ENCODE results near the gene PNMA5.
"Not testable (repeated sequence)": the region's sequence is repeated elsewhere in the genome, so short reads cannot be mapped to it uniquely, and the experiment has no call there.

Gene PNMA5

GRCh38 chrX:152989292-152989658, 4.6 kb downstream of the PNMA5 start:
- H3K27me3 ChIP-seq (ENCODE audit: insufficient read depth, low read length): no peaks in the 10 kb centered on the region; the same call in 1 of the 2 replicates
- no peak overlapping the region for H3K9ac ChIP-seq (ENCODE audit: low read length)
- no peak overlapping the region for H3K27ac ChIP-seq (ENCODE audit: low read depth, low read length, poor library complexity, severe bottlenecking)
- H3K4me2 ChIP-seq (ENCODE audit: low read length): no peak overlapping the region
- TF ChIP-seq CTCF (IDR thresholded peaks at IDR 0.05; ENCODE audit: low read length) (no peak), EZH2 (IDR thresholded peaks at IDR 0.05; ENCODE audit: borderline replicate concordance, low read length) (no peak)
- no peaks in the 10 kb centered on the region for H3K36me3 ChIP-seq (ENCODE audit: insufficient read depth, low read length)
- no peak overlapping the region for H2AFZ ChIP-seq (ENCODE audit: low read length)
- H3K9me3 ChIP-seq (ENCODE audit: low read length): no peaks in the 10 kb centered on the region
- peaks cover 6% of the 10 kb centered on the region for H3K4me1 ChIP-seq (ENCODE audit: insufficient read depth, low read length, severe bottlenecking)
- H3K79me2 ChIP-seq (ENCODE audit: insufficient read depth, low read length): no peaks in the 10 kb centered on the region
- H4K20me1 ChIP-seq (ENCODE audit: insufficient read depth, low read length): no peaks in the 10 kb centered on the region
- H3K9me2 ChIP-seq (ENCODE audit: low read depth, low read length): no peaks in the 10 kb centered on the region
- no peak overlapping the region for H3K4me3 ChIP-seq (ENCODE audit: low read depth, low read length, poor library complexity, severe bottlenecking)
- H3F3A ChIP-seq (ENCODE audit: insufficient read depth, low read length): no peaks in the 10 kb centered on the region

- H3K27ac ChIP-seq (ENCODE audit: low read depth, low read length, poor library complexity, severe bottlenecking): no peak overlapping the region
- H3K9ac ChIP-seq (ENCODE audit: low read length): no peak overlapping the region
- peaks cover 6% of the 10 kb centered on the region for H3K4me1 ChIP-seq (ENCODE audit: insufficient read depth, low read length, severe bottlenecking)
- H2AFZ ChIP-seq (ENCODE audit: low read length): no peak overlapping the region
- no peaks in the 10 kb centered on the region for H3K36me3 ChIP-seq (ENCODE audit: insufficient read depth, low read length)
- H3K4me3 ChIP-seq (ENCODE audit: low read depth, low read length, poor library complexity, severe bottlenecking): no peak overlapping the region
- H3K27me3 ChIP-seq (ENCODE audit: insufficient read depth, low read length): no peaks in the 10 kb centered on the region; the same call in 1 of the 2 replicates
- H3K4me2 ChIP-seq (ENCODE audit: low read length): no peak overlapping the region
- H3K79me2 ChIP-seq (ENCODE audit: insufficient read depth, low read length): no peaks in the 10 kb centered on the region
- no peaks in the 10 kb centered on the region for H3K9me2 ChIP-seq (ENCODE audit: low read depth, low read length)
- H4K20me1 ChIP-seq (ENCODE audit: insufficient read depth, low read length): no peaks in the 10 kb centered on the region
- TF ChIP-seq CTCF (IDR thresholded peaks at IDR 0.05; ENCODE audit: low read length) (no peak), EZH2 (IDR thresholded peaks at IDR 0.05; ENCODE audit: borderline replicate concordance, low read length) (no peak)
- H3K9me3 ChIP-seq (ENCODE audit: low read length): no peaks in the 10 kb centered on the region
- H3F3A ChIP-seq (ENCODE audit: insufficient read depth, low read length): no peaks in the 10 kb centered on the region
Observed at GRCh38 chrX:152988536-152989291, 5.2 kb downstream of the PNMA5 start.

GRCh38 chrX:152987801-152988200, 6.1 kb downstream of the PNMA5 start:
- Histone ChIP-seq H4K20me1 (ENCODE audit: insufficient read depth, low read length) (no peaks in the 10 kb centered on the region), H3K79me2 (ENCODE audit: insufficient read depth, low read length) (no peaks in the 10 kb centered on the region), H3F3A (ENCODE audit: insufficient read depth, low read length) (no peaks in the 10 kb centered on the region), H3K36me3 (ENCODE audit: insufficient read depth, low read length) (no peaks in the 10 kb centered on the region), H3K9me2 (ENCODE audit: low read depth, low read length) (no peaks in the 10 kb centered on the region), H3K27ac (ENCODE audit: low read depth, low read length, poor library complexity, severe bottlenecking) (no peak overlapping the region), H3K9me3 (ENCODE audit: low read length) (no peaks in the 10 kb centered on the region), H3K4me1 (ENCODE audit: insufficient read depth, low read length, severe bottlenecking) (peaks cover 6% of the 10 kb centered on the region), H2AFZ (ENCODE audit: low read length) (no peak overlapping the region), H3K4me3 (ENCODE audit: low read depth, low read length, poor library complexity, severe bottlenecking) (no peak overlapping the region), H3K9ac (ENCODE audit: low read length) (no peak overlapping the region), H3K27me3 (ENCODE audit: insufficient read depth, low read length) (no peaks in the 10 kb centered on the region; the same call in 1 of the 2 replicates), H3K4me2 (ENCODE audit: low read length) (no peak overlapping the region)
- no peak for TF ChIP-seq EZH2 (IDR thresholded peaks at IDR 0.05; ENCODE audit: borderline replicate concordance, low read length)
- no peak for TF ChIP-seq CTCF (IDR thresholded peaks at IDR 0.05; ENCODE audit: low read length)

GRCh38 chrX:152987156-152987555, 6.8 kb downstream of the PNMA5 start:
- not testable (repeated sequence) for H3K9me3 ChIP-seq (ENCODE audit: low read length); H3K79me2 ChIP-seq (ENCODE audit: insufficient read depth, low read length); H3K27me3 ChIP-seq (ENCODE audit: insufficient read depth, low read length); H3K4me2 ChIP-seq (ENCODE audit: low read length); H3F3A ChIP-seq (ENCODE audit: insufficient read depth, low read length); H3K4me1 ChIP-seq (ENCODE audit: insufficient read depth, low read length, severe bottlenecking); H3K9ac ChIP-seq (ENCODE audit: low read length); H3K27ac ChIP-seq (ENCODE audit: low read depth, low read length, poor library complexity, severe bottlenecking); H3K4me3 ChIP-seq (ENCODE audit: low read depth, low read length, poor library complexity, severe bottlenecking); H3K9me2 ChIP-seq (ENCODE audit: low read depth, low read length); H2AFZ ChIP-seq (ENCODE audit: low read length); H4K20me1 ChIP-seq (ENCODE audit: insufficient read depth, low read length); H3K36me3 ChIP-seq (ENCODE audit: insufficient read depth, low read length)

- H4K20me1 ChIP-seq (ENCODE audit: insufficient read depth, low read length); H3F3A ChIP-seq (ENCODE audit: insufficient read depth, low read length); H3K9ac ChIP-seq (ENCODE audit: low read length); H3K27me3 ChIP-seq (ENCODE audit: insufficient read depth, low read length); H3K79me2 ChIP-seq (ENCODE audit: insufficient read depth, low read length); H3K27ac ChIP-seq (ENCODE audit: low read depth, low read length, poor library complexity, severe bottlenecking); H3K9me2 ChIP-seq (ENCODE audit: low read depth, low read length); H3K4me3 ChIP-seq (ENCODE audit: low read depth, low read length, poor library complexity, severe bottlenecking); H3K4me1 ChIP-seq (ENCODE audit: insufficient read depth, low read length, severe bottlenecking); H3K36me3 ChIP-seq (ENCODE audit: insufficient read depth, low read length); H3K4me2 ChIP-seq (ENCODE audit: low read length); H2AFZ ChIP-seq (ENCODE audit: low read length); H3K9me3 ChIP-seq (ENCODE audit: low read length): not testable (repeated sequence)
Observed at GRCh38 chrX:152985383-152985782, 8.5 kb downstream of the PNMA5 start.
